ENCODE data around the gene PDE11A. TPM values are rescaled to one million over a fixed set of nuclear protein-coding genes. Genes with fewer than 3 reads are reported as not detected.

PDE11A gene
- total RNA-seq, 2 donors from 2014 or later = 0.28 to 3.5 TPM

- Histone ChIP-seq H3K4me3 (no peak overlapping the region), H3K27ac (no peak overlapping the region), H3K27me3 (replicated peaks; ENCODE audit: insufficient read depth) (no peaks in the 10 kb centered on the region), H3K4me1 (ENCODE audit: control insufficient read depth in 1 of 2, low read depth in 2 of 2) (no peaks in the 10 kb centered on the region), H3K36me3 (no peaks in the 10 kb centered on the region), H3K9me3 (no peaks in the 10 kb centered on the region)
- ATAC-seq (ENCODE audit: insufficient number of reproducible peaks, low FRiP score, low read depth) (no peak), DNase-seq (ENCODE audit: low spot score) (no peak)
- TF ChIP-seq CTCF (IDR thresholded peaks at IDR 0.05) = no peak
Observed at GRCh38 chr2:177691177-177691576, 381.4 kb downstream of the PDE11A start.

GRCh38 chr2:177689623-177690022, 383.0 kb downstream of the PDE11A start:
- no peaks in the 10 kb centered on the region for H3K9me3 ChIP-seq
- no peaks in the 10 kb centered on the region for H3K36me3 ChIP-seq
- ATAC-seq (ENCODE audit: insufficient number of reproducible peaks, low FRiP score, low read depth) (no peak), DNase-seq (ENCODE audit: low spot score) (no peak)
- no peak for TF ChIP-seq CTCF (IDR thresholded peaks at IDR 0.05)
- no peaks in the 10 kb centered on the region for H3K27me3 ChIP-seq (replicated peaks; ENCODE audit: insufficient read depth)
- no peak overlapping the region for H3K27ac ChIP-seq
- no peaks in the 10 kb centered on the region for H3K4me1 ChIP-seq (ENCODE audit: control insufficient read depth in 1 of 2, low read depth in 2 of 2)
- H3K4me3 ChIP-seq = no peak overlapping the region

- H3K27me3 ChIP-seq (replicated peaks; ENCODE audit: insufficient read depth) = no peaks in the 10 kb centered on the region
- TF ChIP-seq CTCF (IDR thresholded peaks at IDR 0.05) = no peak
- H3K36me3 ChIP-seq = no peaks in the 10 kb centered on the region
- DNase-seq (ENCODE audit: low spot score) = no peak
- no peaks in the 10 kb centered on the region for H3K4me1 ChIP-seq (ENCODE audit: control insufficient read depth in 1 of 2, low read depth in 2 of 2)
- no peaks in the 10 kb centered on the region for H3K9me3 ChIP-seq
- H3K4me3 ChIP-seq = no peak overlapping the region
- ATAC-seq (ENCODE audit: insufficient number of reproducible peaks, low FRiP score, low read depth) = no peak
- no peak overlapping the region for H3K27ac ChIP-seq
Observed at GRCh38 chr2:177688844-177689243, 383.7 kb downstream of the PDE11A start.

GRCh38 chr2:177683661-177684069, 388.9 kb downstream of the PDE11A start:
- no peak for TF ChIP-seq CTCF (IDR thresholded peaks at IDR 0.05)
- H3K27ac ChIP-seq = no peak overlapping the region
- ATAC-seq (ENCODE audit: insufficient number of reproducible peaks, low FRiP score, low read depth) = no peak
- H3K4me1 ChIP-seq (ENCODE audit: control insufficient read depth in 1 of 2, low read depth in 2 of 2) = no peaks in the 10 kb centered on the region
- no peak overlapping the region for H3K4me3 ChIP-seq
- H3K36me3 ChIP-seq = no peaks in the 10 kb centered on the region
- no peaks in the 10 kb centered on the region for H3K9me3 ChIP-seq
- no peak for DNase-seq (ENCODE audit: low spot score)
- no peaks in the 10 kb centered on the region for H3K27me3 ChIP-seq (replicated peaks; ENCODE audit: insufficient read depth)

- H3K4me3 ChIP-seq = no peak overlapping the region
- no peaks in the 10 kb centered on the region for H3K4me1 ChIP-seq (ENCODE audit: control insufficient read depth in 1 of 2, low read depth in 2 of 2)
- no peaks in the 10 kb centered on the region for H3K36me3 ChIP-seq
- no peak overlapping the region for H3K27ac ChIP-seq
- TF ChIP-seq CTCF (IDR thresholded peaks at IDR 0.05) = no peak
- no peak for DNase-seq (ENCODE audit: low spot score)
- ATAC-seq (ENCODE audit: insufficient number of reproducible peaks, low FRiP score, low read depth) = no peak
- H3K27me3 ChIP-seq (replicated peaks; ENCODE audit: insufficient read depth) = no peaks in the 10 kb centered on the region
- H3K9me3 ChIP-seq = no peaks in the 10 kb centered on the region
Observed at GRCh38 chr2:177682836-177683660, 389.5 kb downstream of the PDE11A start.

Data from thoracic aorta (tissue), 2 donors.